ENCODE data around the gene NFKB1. TPM values are rescaled to one million over a fixed set of nuclear protein-coding genes. Genes with fewer than 3 reads are reported as not detected.
A peak's percentile ranks its signal among the peaks of the same experiment; 100 is the strongest.

Gene NFKB1
- total RNA-seq, 3 donors from 2014 or later, result 315 to 381 (median 331) TPM

GRCh38 chr4:102530986-102531385, 29.8 kb downstream of the NFKB1 start:
- Mint-ChIP-seq H3K27me3 (ENCODE audit: low read depth) (no peaks in the 10 kb centered on the region), H3K4me3 (no peak overlapping the region), H3K4me1 (ENCODE audit: low read depth) (peaks cover 84% of the 10 kb centered on the region), H3K36me3 (ENCODE audit: insufficient read depth) (peaks cover 48% of the 10 kb centered on the region), H3K9me3 (no peaks in the 10 kb centered on the region)
- DNase-seq (no peak), ATAC-seq (no peak)

DNA sequence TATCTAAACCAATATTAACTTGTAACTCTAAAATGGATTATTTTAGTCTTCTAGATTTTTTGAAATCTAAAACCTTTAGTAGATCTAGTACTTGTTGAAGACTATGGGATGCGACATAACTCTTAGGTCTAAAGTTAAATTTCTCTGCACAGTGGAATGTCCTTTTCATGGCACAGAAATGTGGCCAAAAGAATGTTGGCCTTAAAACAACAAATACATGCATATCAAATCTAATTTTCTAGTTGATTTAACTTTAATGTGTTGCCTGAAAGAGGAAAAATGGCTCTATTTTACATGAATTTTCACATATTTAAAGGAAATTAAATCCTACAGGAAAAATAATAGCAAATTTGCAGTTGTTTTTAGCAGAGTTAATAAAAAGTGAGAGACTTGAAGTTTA, 30.3 kb downstream of the NFKB1 start:
- ATAC-seq (no peak), DNase-seq (no peak)
- no peaks in the 10 kb centered on the region for H3K27me3 Mint-ChIP-seq (ENCODE audit: low read depth)
- H3K4me1 Mint-ChIP-seq (ENCODE audit: low read depth), result peaks cover 83% of the 10 kb centered on the region
- peaks cover 46% of the 10 kb centered on the region for H3K36me3 Mint-ChIP-seq (ENCODE audit: insufficient read depth)
- H3K4me3 Mint-ChIP-seq, result no peak overlapping the region
- H3K9me3 Mint-ChIP-seq, result no peaks in the 10 kb centered on the region

DNA sequence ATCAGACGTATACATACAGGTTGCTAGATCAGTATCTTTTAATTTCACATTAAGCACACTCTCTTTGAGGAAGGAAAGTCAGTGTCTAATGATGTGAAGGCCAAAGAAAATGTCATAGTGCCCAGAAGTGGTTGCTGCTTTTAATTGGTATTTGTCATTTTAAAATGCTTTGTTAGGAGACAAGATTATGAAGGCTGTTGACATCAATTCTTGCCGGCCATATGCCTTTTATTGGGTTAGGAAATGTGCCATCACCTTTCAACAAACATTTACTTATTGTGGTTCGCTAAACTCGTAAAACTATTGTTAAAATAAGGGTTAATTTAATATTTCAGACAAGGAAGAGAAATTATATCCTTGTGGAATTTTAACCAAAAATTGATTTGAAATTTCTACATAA, 32.2 kb downstream of the NFKB1 start:
- no peak for DNase-seq
- no peak for ATAC-seq
- H3K36me3 Mint-ChIP-seq (ENCODE audit: insufficient read depth), result peaks cover 36% of the 10 kb centered on the region
- peaks cover 72% of the 10 kb centered on the region for H3K4me1 Mint-ChIP-seq (ENCODE audit: low read depth)
- H3K4me3 Mint-ChIP-seq, result no peak overlapping the region
- H3K27me3 Mint-ChIP-seq (ENCODE audit: low read depth), result no peaks in the 10 kb centered on the region
- H3K9me3 Mint-ChIP-seq, result no peaks in the 10 kb centered on the region

GRCh38 chr4:102533904-102534303, 32.7 kb downstream of the NFKB1 start:
- peak in 1 of 2 donors; percentile 15 for ATAC-seq
- peaks cover 35% of the 10 kb centered on the region for H3K36me3 Mint-ChIP-seq (ENCODE audit: insufficient read depth)
- peaks cover 67% of the 10 kb centered on the region for H3K4me1 Mint-ChIP-seq (ENCODE audit: low read depth)
- no peaks in the 10 kb centered on the region for H3K9me3 Mint-ChIP-seq
- no peak overlapping the region for H3K4me3 Mint-ChIP-seq
- no peaks in the 10 kb centered on the region for H3K27me3 Mint-ChIP-seq (ENCODE audit: low read depth)
- DNase-seq, result no peak

DNA sequence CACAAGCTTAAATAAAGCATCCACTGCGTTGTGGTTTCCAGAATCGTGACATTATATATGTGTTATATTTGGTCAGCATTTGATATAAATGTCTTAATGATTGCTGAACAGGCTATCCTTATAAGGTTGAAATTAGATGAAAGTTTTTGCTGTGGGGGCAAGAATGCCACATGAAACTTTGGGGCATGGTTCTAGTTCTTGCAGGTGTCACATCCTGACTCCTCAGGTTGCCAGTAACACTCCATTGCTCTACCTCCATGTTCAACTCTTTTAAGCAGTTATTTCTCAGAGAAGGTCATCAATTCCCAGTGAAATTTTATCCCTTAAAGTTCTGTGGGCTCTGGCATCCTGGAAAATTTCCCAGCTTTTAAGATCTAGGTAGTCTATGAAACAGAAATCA, 33.7 kb downstream of the NFKB1 start:
- Mint-ChIP-seq H3K9me3 (no peaks in the 10 kb centered on the region), H3K27me3 (ENCODE audit: low read depth) (no peaks in the 10 kb centered on the region), H3K4me1 (ENCODE audit: low read depth) (peaks cover 64% of the 10 kb centered on the region), H3K4me3 (no peak overlapping the region), H3K36me3 (ENCODE audit: insufficient read depth) (peaks cover 40% of the 10 kb centered on the region)
- ATAC-seq (no peak), DNase-seq (no peak)

DNA sequence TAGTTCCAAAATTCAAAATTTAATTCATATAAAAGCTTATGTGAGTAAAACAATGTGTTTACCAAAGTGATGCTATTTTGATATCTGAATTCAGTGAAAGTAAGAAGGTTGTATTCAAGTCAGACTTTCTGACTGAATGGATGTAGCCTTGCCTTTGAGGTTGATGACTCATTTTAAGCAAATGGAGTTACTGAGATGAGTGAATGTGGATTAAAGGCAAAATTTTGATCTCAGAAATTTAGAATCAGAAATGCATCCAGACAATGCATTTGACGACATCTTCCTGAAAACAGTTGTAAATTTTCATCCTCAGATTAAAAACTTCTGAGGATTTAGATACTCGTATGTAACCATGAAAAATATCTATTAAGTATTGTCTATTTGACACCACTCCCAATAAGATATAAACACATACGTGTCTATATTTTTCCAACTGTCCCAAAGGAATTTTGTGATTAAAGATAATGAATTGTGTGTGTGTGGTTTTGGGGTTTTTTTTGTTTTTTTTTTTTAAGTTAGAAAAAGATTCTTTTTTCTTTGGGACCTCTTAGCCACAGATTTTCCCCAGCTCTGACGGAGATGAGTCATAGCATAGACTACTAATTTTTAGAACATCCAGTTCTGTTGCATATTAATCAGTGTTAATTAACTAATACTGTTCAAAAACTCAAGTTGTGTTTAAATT, 34.4 kb downstream of the NFKB1 start:
- ATAC-seq (peak; percentile 90 to 93), DNase-seq (no peak)
- no peaks in the 10 kb centered on the region for H3K27me3 Mint-ChIP-seq (ENCODE audit: low read depth)
- peak overlapping the region; percentile 21 for H3K4me3 Mint-ChIP-seq
- peaks cover 36% of the 10 kb centered on the region for H3K36me3 Mint-ChIP-seq (ENCODE audit: insufficient read depth)
- H3K9me3 Mint-ChIP-seq, result no peaks in the 10 kb centered on the region
- H3K4me1 Mint-ChIP-seq (ENCODE audit: low read depth), result peaks cover 61% of the 10 kb centered on the region

- ATAC-seq (no peak), DNase-seq (no peak)
- H3K27me3 Mint-ChIP-seq (ENCODE audit: low read depth), result no peaks in the 10 kb centered on the region
- H3K9me3 Mint-ChIP-seq, result no peaks in the 10 kb centered on the region
- H3K4me3 Mint-ChIP-seq, result no peak overlapping the region
- H3K36me3 Mint-ChIP-seq (ENCODE audit: insufficient read depth), result peaks cover 43% of the 10 kb centered on the region
- peaks cover 63% of the 10 kb centered on the region for H3K4me1 Mint-ChIP-seq (ENCODE audit: low read depth)
These were observed 35.6 kb downstream of the NFKB1 start for GRCh38 chr4:102536768-102537167.

GRCh38 chr4:102537269-102537668, 36.1 kb downstream of the NFKB1 start:
- H3K9me3 Mint-ChIP-seq, result no peaks in the 10 kb centered on the region
- DNase-seq, result no peak
- H3K36me3 Mint-ChIP-seq (ENCODE audit: insufficient read depth), result peaks cover 41% of the 10 kb centered on the region
- ATAC-seq, result no peak
- no peaks in the 10 kb centered on the region for H3K27me3 Mint-ChIP-seq (ENCODE audit: low read depth)
- no peak overlapping the region for H3K4me3 Mint-ChIP-seq
- H3K4me1 Mint-ChIP-seq (ENCODE audit: low read depth), result peaks cover 61% of the 10 kb centered on the region

DNA sequence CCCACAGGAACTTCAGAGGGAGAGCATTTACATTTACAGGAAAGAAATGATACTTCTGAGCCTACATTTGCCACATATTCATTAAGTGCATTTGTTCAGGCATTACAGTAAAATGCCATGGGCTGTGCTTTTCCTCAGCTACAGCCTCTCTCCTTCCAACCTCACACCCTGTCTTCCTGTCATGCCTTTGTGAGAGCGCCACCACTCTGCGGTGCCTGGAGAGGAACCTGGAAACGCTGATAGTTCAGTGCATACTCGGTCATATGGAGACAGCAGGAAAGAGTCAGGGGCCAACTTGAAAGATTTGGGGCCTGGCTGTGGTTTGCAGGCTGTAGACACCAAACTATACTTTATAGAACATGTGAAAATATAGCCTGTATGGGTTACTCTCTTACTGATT, 40.5 kb downstream of the NFKB1 start:
- Mint-ChIP-seq H3K4me1 (ENCODE audit: low read depth) (peaks cover 41% of the 10 kb centered on the region), H3K9me3 (no peaks in the 10 kb centered on the region)
- DNase-seq, result no peak

DNA sequence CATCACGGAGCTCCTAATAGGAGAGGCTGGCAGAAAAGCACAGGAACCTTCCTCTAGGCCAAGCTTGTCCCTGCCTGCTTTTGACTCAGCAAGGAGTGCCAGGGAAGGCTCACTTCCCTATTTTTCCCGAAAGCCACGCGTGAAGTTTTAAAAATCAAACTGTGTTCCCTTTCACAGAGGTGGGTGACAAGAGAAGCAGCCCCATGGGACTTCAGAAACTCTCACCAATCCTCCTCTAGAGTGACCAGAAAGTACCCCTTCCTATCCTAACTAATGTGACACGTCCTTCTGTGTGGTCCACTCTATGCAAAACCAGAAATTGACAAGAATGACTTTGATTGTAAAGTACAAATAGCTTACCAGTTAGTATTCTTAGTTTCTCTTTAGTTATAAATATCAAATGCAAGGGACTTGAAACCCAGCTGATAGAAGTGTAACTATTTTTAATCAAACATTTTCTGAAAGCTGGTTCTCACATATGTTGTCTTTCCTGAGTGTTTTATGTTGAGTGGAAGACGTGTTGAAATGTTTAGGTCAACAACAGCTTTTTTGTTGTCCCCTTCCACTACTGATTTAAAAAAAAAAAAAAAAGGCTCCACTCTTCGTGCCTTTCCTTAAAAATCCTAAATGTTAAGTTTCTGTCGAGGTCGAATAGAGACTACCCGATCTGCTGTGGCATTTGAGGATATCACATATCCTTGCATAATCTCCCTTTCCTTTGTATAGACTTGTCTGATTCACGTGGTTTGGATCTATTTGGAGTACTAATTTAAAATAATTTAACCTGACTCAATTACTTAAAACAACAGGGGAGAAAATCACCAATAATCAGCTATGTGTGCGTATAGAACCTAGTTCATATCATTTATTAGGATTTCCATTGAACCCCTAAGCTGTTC, 42.1 kb downstream of the NFKB1 start:
- peaks cover 59% of the 10 kb centered on the region for H3K36me3 Mint-ChIP-seq (ENCODE audit: insufficient read depth)
- H3K4me1 Mint-ChIP-seq (ENCODE audit: low read depth), result peaks cover 46% of the 10 kb centered on the region
- no peak overlapping the region for H3K4me3 Mint-ChIP-seq
- DNase-seq, result no peak
- no peaks in the 10 kb centered on the region for H3K27me3 Mint-ChIP-seq (ENCODE audit: low read depth)
- no peak for ATAC-seq
- H3K9me3 Mint-ChIP-seq, result no peaks in the 10 kb centered on the region

More for the DNA sequence above, 40.5 kb downstream of the NFKB1 start:
- Mint-ChIP-seq H3K27me3 (ENCODE audit: low read depth) (no peaks in the 10 kb centered on the region), H3K4me3 (no peak overlapping the region), H3K36me3 (ENCODE audit: insufficient read depth) (peaks cover 49% of the 10 kb centered on the region)
- no peak for ATAC-seq

DNA sequence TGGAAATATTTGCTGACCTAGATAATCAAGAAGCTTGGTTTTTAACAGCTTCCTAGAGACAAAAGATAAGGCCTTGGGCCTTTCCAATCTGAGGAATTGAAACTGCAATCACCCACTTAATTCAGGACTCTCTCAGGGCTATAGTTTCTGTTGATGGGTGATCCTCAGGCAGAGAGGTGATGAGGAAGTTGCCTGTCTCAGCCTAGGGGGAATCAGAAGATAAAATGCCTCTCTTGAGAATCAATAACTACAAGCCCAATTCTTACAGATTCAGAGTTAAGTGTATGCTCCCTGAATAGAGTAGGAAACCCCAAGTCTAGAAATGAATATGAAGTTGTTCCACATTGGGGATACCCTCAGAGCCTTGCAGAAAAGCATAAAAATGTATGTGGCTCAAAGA, 45.5 kb downstream of the NFKB1 start:
- Mint-ChIP-seq H3K4me3 (no peak overlapping the region), H3K4me1 (ENCODE audit: low read depth) (peaks cover 52% of the 10 kb centered on the region), H3K9me3 (no peaks in the 10 kb centered on the region), H3K27me3 (ENCODE audit: low read depth) (no peaks in the 10 kb centered on the region), H3K36me3 (ENCODE audit: insufficient read depth) (peaks cover 56% of the 10 kb centered on the region)
- peak in 1 of 2 donors; percentile 23 for ATAC-seq
- DNase-seq, result no peak

DNA sequence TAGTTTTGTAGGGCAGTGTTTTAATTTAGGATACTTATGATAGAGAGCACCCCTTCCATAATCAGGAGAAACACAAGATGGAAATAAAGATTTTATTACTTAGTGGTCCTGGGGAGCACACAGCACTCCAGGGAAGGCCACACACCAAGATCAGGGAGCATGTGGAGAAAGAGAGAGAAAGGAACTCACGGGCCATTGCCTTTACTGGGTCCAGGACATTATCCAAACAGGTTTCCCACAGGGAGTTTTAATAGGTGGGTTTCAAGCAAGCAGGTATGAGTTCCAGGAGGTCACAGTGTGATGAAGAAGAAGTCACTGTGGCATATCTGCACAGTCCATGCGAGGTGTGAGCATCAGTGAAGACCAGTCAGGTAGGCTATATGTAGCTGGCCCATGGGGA, 46.8 kb downstream of the NFKB1 start:
- H3K4me3 Mint-ChIP-seq, result no peak overlapping the region
- no peak for ATAC-seq
- DNase-seq, result no peak
- H3K36me3 Mint-ChIP-seq (ENCODE audit: insufficient read depth), result peaks cover 60% of the 10 kb centered on the region
- no peaks in the 10 kb centered on the region for H3K9me3 Mint-ChIP-seq
- H3K4me1 Mint-ChIP-seq (ENCODE audit: low read depth), result peaks cover 61% of the 10 kb centered on the region
- no peaks in the 10 kb centered on the region for H3K27me3 Mint-ChIP-seq (ENCODE audit: low read depth)

DNA sequence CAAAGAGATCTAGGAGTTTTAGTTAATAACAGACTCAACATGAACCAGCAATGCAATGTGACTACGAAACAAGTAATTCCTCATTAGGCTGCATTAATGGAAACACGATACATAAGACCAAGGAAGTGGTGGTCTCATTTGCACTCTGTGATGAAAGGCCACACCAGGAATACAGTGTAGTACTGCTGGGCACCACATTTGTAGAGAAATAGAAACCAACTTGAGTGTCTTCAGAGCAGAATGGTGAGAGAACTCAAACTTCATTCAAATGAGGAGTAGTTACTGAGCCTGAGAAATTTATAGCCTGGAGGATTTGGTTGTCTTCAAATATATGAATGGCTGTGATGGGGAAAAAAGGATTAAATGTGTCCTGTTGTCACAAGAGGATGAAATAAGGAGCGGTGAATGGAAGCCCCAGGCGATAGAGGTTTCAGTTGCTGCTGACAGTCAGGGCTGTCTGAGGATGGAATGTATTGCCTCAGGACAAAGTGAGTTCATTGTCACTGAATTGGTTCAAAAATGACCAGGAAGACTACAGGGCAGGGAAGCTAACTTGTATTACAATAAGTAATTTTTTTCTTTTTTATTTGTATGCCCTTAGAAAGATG, 50.9 kb downstream of the NFKB1 start:
- H3K9me3 Mint-ChIP-seq, result no peaks in the 10 kb centered on the region
- H3K4me1 Mint-ChIP-seq (ENCODE audit: low read depth), result peaks cover 46% of the 10 kb centered on the region
- no peak for ATAC-seq
- no peaks in the 10 kb centered on the region for H3K27me3 Mint-ChIP-seq (ENCODE audit: low read depth)
- peaks cover 52% of the 10 kb centered on the region for H3K36me3 Mint-ChIP-seq (ENCODE audit: insufficient read depth)
- DNase-seq, result no peak
- peak overlapping the region; percentile 58 for H3K4me3 Mint-ChIP-seq

- Mint-ChIP-seq H3K4me3 (peak overlapping the region; percentile 45), H3K36me3 (ENCODE audit: insufficient read depth) (peaks cover 47% of the 10 kb centered on the region), H3K27me3 (ENCODE audit: low read depth) (no peaks in the 10 kb centered on the region), H3K9me3 (no peaks in the 10 kb centered on the region), H3K4me1 (ENCODE audit: low read depth) (peaks cover 42% of the 10 kb centered on the region)
- DNase-seq, result no peak
- ATAC-seq, result peak; percentile 65 to 68
These were observed 51.6 kb downstream of the NFKB1 start for GRCh38 chr4:102552781-102553180.

Data from activated T-cell treated with anti-CD3 and anti-CD28 coated beads, Interleukin-2, amount 50 U/mL, for 4 hours (primary cell).